Hepatocyte (in vitro differentiated cells): ENCODE measurements around the gene JPH2.

ENCODE experiments used
- CTCF ChIP-seq: fragments of 200-600 bp; sonication (generic); IDR thresholded peaks from 2 replicates; pipeline ENCODE4 v1.5.1; 2016; ENCODE audit warnings: antibody characterized with exemption, mild to moderate bottlenecking; ENCODE audit not compliant: poor library complexity
- EZH2 ChIP-seq: fragments of 200-600 bp; sonication (generic); IDR thresholded peaks from 2 replicates; pipeline ENCODE4 v1.6.1; 2016; ENCODE audit warnings: antibody characterized with exemption, mild to moderate bottlenecking, borderline replicate concordance

- TF ChIP-seq CTCF (no peak), EZH2 (no peak)
Observed at GRCh38 chr20:44115762-44116644, 71.0 kb downstream of the JPH2 start.
